ENCODE results near the gene CEP97.

DNA sequence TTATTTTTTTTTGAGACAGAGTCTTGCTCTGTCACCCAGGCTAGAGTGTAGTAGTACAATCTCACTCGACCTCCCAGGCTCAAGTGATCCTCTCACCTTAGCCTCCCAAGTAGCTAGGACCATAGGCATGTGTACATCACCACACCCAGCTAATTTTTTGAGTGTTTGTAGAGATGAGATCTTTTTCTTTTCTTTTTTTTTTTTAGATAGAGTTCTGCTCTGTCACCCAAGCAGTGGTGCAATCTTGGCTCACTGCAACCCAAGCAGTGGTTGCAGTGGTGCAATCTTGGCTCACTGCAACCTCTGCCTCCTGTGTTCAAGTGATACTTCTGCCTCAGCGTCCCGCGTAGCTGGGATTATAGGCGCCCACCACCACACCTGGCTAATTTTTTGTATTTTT, 5.2 kb downstream of the CEP97 start:
- TF ChIP-seq CTCF (optimal IDR thresholded peaks at IDR 0.05 in 1 of 3, IDR thresholded peaks at IDR 0.05 in 1 of 3, conservative IDR thresholded peaks at IDR 0.05 in 1 of 3; ENCODE audit: extremely low read depth in 1 of 3, insufficient read depth in 2 of 3, low read length in 3 of 3) (no peak), EZH2 (IDR thresholded peaks at IDR 0.05; ENCODE audit: low read length) (no peak)

Data from keratinocyte (primary cell).